OCI-M2 (cell line): ENCODE measurements around the gene GRM4.
"Not testable (repeated sequence)": the region's sequence is repeated elsewhere in the genome, so short reads cannot be mapped to it uniquely, and the experiment has no call there.

ENCODE experiments used
- DNase-seq: peaks from one replicate; lab custom pipeline; 2025; ENCODE audit not compliant: unreplicated experiment; lab: John Stamatoyannopoulos, UW

Gene GRM4

GRCh38 chr6:34047913-34048867 is 97.7 kb downstream of the GRM4 start:
- DNase-seq, result no peak

- no peak for DNase-seq
These were observed 99.3 kb downstream of the GRM4 start for GRCh38 chr6:34046617-34047016.

GRCh38 chr6:34045771-34046170 is 100.1 kb downstream of the GRM4 start:
- DNase-seq, result no peak

GRCh38 chr6:34044945-34045595 is 100.8 kb downstream of the GRM4 start:
- no peak for DNase-seq

- no peak for DNase-seq
These were observed 102.5 kb downstream of the GRM4 start for GRCh38 chr6:34043359-34043758.

GRCh38 chr6:34041998-34042397 is 103.9 kb downstream of the GRM4 start:
- not testable (repeated sequence) for DNase-seq

- no peak for DNase-seq
These were observed 104.5 kb downstream of the GRM4 start for GRCh38 chr6:34041385-34041784.

- no peak for DNase-seq
These were observed 105.9 kb downstream of the GRM4 start for GRCh38 chr6:34039943-34040342.

GRCh38 chr6:34037151-34037550 is 108.7 kb downstream of the GRM4 start:
- DNase-seq, result no peak

GRCh38 chr6:34036357-34037069 is 109.4 kb downstream of the GRM4 start:
- DNase-seq, result no peak

- no peak for DNase-seq
These were observed 110.1 kb downstream of the GRM4 start for GRCh38 chr6:34035704-34036356.

GRCh38 chr6:34035161-34035560 is 110.7 kb downstream of the GRM4 start:
- DNase-seq, result no peak

GRCh38 chr6:34032856-34033255 is 113.0 kb downstream of the GRM4 start:
- no peak for DNase-seq

GRCh38 chr6:34031625-34032383 is 114.1 kb downstream of the GRM4 start:
- DNase-seq, result no peak

- DNase-seq, result no peak
These were observed 114.9 kb downstream of the GRM4 start for GRCh38 chr6:34030831-34031624.

- DNase-seq, result no peak
These were observed 116.2 kb downstream of the GRM4 start for GRCh38 chr6:34029489-34030280.

- no peak for DNase-seq
These were observed 117.1 kb downstream of the GRM4 start for GRCh38 chr6:34028691-34029360.

- DNase-seq, result no peak
These were observed 117.9 kb downstream of the GRM4 start for GRCh38 chr6:34027939-34028441.
